ENCODE results near the gene ARHGEF7. TPM values are rescaled to one million over a fixed set of nuclear protein-coding genes. Genes with fewer than 3 reads are reported as not detected.
"Not testable (repeated sequence)": the region's sequence is repeated elsewhere in the genome, so short reads cannot be mapped to it uniquely, and the experiment has no call there.

ARHGEF7 gene
- total RNA-seq, 4 donors from 2014 or later: 88.7 to 119 (median 110) TPM

DNA sequence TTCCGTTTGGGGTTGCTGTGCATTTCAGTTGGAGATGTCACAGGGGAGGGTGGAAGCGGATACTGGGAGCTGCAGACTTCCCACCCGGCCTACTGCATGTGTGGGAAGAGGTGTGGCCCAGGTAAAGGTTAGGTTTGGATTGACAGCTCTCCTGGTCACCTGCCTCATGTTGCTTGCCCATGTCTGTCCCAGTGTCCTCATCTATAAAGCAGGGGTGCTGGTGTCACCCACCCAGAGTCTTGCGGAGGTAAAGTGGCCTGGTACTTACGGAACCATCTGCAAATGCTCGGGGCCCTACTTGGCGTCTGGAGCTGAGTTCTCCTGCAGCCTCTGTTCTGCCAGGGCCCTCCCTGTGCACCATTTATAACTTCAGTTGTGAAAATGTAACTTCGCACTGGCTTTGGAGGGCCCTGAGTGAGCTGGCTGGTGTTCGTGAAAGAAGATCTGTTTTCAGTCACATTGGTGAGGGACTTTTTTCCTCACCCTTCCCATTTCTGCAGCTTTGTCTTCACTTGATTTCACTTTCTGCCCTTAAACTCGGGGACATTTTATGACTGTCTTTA lies 140.2 kb downstream of the ARHGEF7 start:
- DNase-seq (ENCODE audit: low spot score in 2 of 2): no peak
- no peaks in the 10 kb centered on the region for H3K27me3 ChIP-seq
- H3K4me3 ChIP-seq: no peak overlapping the region
- no peak for TF ChIP-seq EP300 (IDR thresholded peaks at IDR 0.05)
- TF ChIP-seq POLR2A (IDR thresholded peaks at IDR 0.05): no peak
- TF ChIP-seq, protein P1, sequence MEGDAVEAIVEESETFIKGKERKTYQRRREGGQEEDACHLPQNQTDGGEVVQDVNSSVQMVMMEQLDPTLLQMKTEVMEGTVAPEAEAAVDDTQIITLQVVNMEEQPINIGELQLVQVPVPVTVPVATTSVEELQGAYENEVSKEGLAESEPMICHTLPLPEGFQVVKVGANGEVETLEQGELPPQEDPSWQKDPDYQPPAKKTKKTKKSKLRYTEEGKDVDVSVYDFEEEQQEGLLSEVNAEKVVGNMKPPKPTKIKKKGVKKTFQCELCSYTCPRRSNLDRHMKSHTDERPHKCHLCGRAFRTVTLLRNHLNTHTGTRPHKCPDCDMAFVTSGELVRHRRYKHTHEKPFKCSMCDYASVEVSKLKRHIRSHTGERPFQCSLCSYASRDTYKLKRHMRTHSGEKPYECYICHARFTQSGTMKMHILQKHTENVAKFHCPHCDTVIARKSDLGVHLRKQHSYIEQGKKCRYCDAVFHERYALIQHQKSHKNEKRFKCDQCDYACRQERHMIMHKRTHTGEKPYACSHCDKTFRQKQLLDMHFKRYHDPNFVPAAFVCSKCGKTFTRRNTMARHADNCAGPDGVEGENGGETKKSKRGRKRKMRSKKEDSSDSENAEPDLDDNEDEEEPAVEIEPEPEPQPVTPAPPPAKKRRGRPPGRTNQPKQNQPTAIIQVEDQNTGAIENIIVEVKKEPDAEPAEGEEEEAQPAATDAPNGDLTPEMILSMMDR (IDR thresholded peaks at IDR 0.05): no peak
- 94% methylated on average over 10 of the region's 10 CpGs for WGBS, 2 donors
- H3K4me1 ChIP-seq: peaks cover 0 to 27% (median 10%) of the 10 kb centered on the region in 4 donors
- peaks cover 0 to 5% (median 0%) of the 10 kb centered on the region in 4 donors for H3K9me3 ChIP-seq
- H3K27ac ChIP-seq: no peak overlapping the region
- H3K36me3 ChIP-seq: peaks cover 0 to 39% (median 19%) of the 10 kb centered on the region in 3 donors

DNA sequence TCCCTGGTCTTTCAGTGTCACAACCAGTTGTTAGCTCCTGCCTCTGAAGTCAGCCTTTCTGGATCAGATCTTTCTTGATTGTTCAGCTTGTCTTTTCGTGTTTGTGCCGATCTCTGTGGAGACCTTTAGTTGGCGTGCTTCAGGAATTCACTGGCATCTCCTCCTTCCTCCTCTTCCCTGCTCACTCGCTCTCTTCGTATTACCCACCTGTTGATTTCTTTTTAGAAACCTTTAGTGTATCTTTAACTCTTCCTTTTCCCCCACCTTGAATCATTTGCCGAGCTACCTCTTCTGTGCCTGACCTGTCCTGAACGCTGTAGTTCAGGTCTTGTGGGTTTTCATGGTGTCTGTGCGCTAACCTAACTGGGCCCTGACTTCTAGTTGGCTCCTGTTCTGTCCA lies 141.3 kb downstream of the ARHGEF7 start:
- Histone ChIP-seq H3K4me1 (peaks cover 0 to 16% (median 9%) of the 10 kb centered on the region in 4 donors), H3K4me3 (no peak overlapping the region), H3K9me3 (peaks cover 0 to 5% (median 0%) of the 10 kb centered on the region in 4 donors), H3K27me3 (no peaks in the 10 kb centered on the region), H3K36me3 (peaks cover 0 to 39% (median 19%) of the 10 kb centered on the region in 3 donors), H3K27ac (no peak overlapping the region)
- TF ChIP-seq, protein P1 (IDR thresholded peaks at IDR 0.05): no peak
- TF ChIP-seq EP300 (IDR thresholded peaks at IDR 0.05) (no peak), POLR2A (IDR thresholded peaks at IDR 0.05) (no peak)
- DNase-seq (ENCODE audit: low spot score in 2 of 2): no peak
- 98 to 99% methylated on average over 8 of the region's 8 CpGs for WGBS, 2 donors

DNA sequence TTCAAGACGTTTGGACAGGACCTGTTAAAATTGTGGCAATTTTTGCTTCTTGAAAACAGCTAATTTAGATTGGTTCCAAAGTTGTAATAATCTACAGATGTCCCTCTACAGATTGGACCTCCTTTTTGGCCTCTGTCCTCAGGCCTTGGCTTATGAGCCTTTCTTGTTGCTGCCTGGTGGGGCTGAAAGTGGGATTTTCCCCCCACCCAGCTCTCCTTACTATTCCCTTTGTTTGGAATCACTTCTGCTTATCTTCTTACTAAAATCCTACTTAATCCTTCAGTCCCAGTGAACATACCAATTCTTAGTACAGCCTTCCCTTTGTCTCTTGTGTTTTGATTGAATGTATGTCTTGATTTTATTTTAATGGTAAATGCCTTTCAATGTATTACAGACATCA lies 141.8 kb downstream of the ARHGEF7 start:
- TF ChIP-seq EP300 (IDR thresholded peaks at IDR 0.05) (no peak), POLR2A (IDR thresholded peaks at IDR 0.05) (no peak)
- TF ChIP-seq, protein P1 (IDR thresholded peaks at IDR 0.05): no peak
- Histone ChIP-seq H3K27ac (no peak overlapping the region), H3K9me3 (peaks cover 0 to 5% (median 0%) of the 10 kb centered on the region in 4 donors), H3K27me3 (no peaks in the 10 kb centered on the region), H3K36me3 (peaks cover 0 to 39% (median 19%) of the 10 kb centered on the region in 3 donors), H3K4me1 (peaks cover 0 to 11% (median 5%) of the 10 kb centered on the region in 4 donors), H3K4me3 (no peak overlapping the region)
- DNase-seq (ENCODE audit: low spot score in 2 of 2): no peak
- 67 to 90% methylated on average over 1 of the region's 1 CpG for WGBS, 2 donors

DNA sequence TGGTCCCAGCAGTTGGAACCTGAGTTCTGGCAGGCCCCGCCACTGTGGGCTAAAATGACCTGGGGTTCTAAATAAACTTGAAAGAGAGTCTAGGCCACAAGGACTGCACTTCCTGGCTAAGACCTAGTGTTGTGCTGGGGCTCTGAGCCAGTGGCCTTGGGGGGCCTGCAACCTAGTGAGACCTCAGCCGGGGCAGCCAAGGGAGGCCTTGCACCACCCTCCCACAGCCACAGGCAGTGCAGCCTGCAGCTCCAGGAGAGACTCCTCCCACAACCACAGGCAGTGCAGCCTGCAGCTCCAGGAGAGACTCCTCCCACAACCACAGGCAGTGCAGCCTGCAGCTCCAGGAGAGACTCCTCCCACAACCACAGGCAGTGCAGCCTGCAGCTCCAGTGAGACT lies 142.8 kb downstream of the ARHGEF7 start:
- not testable (repeated sequence) for H3K9me3 ChIP-seq; H3K27me3 ChIP-seq; DNase-seq (ENCODE audit: low spot score in 2 of 2); H3K4me3 ChIP-seq; H3K27ac ChIP-seq; H3K4me1 ChIP-seq
- peaks cover 0 to 39% (median 19%) of the 10 kb centered on the region in 3 donors for H3K36me3 ChIP-seq
- WGBS, 2 donors: 73 to 100% methylated on average over 2 of the region's 2 CpGs

DNA sequence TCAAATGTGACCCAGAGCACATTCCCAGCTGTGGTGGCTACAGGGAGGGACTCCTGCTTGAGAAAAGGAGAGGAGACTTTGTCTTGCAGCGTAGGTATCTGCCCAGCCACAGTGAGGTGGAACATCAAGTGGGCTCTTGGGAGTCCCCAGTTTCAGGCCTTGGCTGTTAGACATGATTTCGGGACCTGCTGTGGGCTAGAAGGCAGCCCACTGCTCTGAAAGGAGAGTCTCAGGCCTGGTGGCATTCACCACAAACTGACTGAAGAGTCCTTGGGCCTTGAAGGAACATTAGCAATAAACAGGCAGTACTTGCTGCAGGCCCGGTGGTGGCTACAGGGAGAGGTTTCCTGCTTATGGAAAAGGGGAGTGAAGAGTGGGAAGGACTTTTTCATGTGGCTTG lies 143.5 kb downstream of the ARHGEF7 start:
- Histone ChIP-seq H3K9me3 (peaks cover 0 to 5% (median 0%) of the 10 kb centered on the region in 4 donors), H3K36me3 (peaks cover 0 to 38% (median 19%) of the 10 kb centered on the region in 3 donors), H3K27me3 (no peaks in the 10 kb centered on the region), H3K4me3 (no peak overlapping the region), H3K4me1 (no peaks in the 10 kb centered on the region), H3K27ac (no peak overlapping the region)
- TF ChIP-seq, protein P1 (IDR thresholded peaks at IDR 0.05): no peak
- TF ChIP-seq EP300 (IDR thresholded peaks at IDR 0.05) (no peak), POLR2A (IDR thresholded peaks at IDR 0.05) (no peak)
- no peak for DNase-seq (ENCODE audit: low spot score in 2 of 2)
- 97 to 100% methylated on average over 3 of the region's 3 CpGs for WGBS, 2 donors
